HuH-7.5 (cell line): Measurements from ENCODE around the gene EEF2K.

ENCODE experiments used
- DNase-seq: peaks from one replicate; pipeline ENCODE4 v3.0.0; 2011; ENCODE audit warnings: low spot score

EEF2K gene

DNA sequence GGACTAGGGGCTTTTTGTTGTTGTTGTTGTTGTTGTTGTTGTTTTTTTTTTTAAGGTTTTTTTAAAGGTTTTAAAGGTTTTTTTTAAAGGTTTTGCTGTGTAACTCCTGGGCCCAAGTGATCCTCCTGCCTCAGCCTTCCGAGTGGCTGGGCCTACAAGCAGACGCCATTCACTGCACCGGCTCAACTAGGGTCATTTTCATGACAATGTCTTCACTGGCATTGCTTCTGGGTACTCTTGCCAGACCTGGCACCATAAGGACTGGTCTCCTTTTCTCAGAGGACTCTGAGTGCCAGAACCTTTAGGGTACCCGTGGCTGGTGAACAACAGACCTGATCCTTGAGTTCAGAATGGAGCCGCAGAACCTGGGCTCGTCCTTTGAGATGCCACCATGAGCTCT is 111.5 kb downstream of the EEF2K start:
- DNase-seq = no peak

DNA sequence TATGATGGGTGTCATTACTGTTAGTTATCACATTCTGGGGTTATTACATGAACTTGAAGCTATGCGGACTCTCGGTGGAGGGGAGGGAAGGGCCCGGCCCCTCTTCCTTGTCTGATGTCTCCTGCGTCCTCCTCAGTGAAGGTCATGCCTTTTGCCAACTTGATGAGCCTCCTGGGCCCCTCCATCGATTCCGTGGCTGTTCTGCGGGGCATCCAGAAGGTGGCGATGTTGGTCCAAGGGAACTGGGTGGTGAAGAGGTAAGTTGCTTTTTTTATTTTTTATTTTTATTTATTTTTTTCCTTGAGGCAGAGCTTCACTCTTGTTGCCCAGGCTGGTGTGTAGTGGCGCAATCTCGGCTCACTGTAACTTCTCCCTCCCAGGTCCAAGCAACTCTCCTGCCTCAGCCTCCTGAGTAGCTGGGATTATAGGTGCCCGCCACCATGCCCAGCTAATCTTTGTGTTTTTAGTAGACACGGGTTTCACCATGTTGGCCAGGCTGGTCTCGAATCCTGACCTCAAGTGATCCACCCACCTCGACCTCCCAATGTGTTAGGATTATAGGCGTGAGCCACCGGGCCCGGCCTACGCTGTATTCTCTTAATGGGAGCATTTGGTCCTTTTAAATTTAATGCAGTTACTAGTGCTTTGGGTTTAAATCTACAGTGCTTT is 112.7 kb downstream of the EEF2K start:
- DNase-seq = peak; percentile 66

DNA sequence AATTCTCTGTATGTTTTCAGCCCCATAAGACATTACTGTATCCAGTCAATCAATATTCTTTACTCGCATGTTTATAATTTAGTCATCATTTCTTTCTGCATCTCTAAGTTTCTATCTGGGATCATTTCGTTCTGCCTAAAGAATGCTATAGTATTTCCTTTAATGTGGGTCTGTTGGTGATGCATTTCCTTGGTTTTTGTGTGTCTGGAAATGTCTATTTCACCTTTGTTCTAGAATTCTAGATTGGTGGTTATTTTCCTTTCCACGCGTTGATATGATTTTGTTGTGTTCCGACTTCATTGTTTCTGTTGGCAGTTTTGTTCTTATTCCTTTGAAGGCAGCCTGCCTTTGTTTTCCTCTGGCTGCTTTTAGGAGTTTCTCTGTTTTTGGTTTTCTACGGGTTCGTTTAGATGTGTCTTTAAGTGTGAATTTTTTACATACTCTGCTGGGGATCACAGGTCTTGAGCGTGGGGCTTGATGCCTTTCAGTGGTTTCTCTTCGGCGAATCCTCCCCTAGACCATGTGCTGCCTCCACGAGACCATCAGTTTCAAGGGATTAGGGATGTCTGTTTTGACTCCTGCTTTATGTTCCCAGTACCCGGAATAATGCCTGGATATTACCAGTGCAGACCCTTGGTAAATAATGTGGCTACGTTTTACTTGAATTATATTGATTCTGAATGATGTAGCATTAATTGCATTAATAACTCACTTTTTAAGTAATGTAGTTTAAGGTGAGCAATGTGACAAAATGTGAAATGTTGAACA is 114.7 kb downstream of the EEF2K start:
- DNase-seq = no peak

DNA sequence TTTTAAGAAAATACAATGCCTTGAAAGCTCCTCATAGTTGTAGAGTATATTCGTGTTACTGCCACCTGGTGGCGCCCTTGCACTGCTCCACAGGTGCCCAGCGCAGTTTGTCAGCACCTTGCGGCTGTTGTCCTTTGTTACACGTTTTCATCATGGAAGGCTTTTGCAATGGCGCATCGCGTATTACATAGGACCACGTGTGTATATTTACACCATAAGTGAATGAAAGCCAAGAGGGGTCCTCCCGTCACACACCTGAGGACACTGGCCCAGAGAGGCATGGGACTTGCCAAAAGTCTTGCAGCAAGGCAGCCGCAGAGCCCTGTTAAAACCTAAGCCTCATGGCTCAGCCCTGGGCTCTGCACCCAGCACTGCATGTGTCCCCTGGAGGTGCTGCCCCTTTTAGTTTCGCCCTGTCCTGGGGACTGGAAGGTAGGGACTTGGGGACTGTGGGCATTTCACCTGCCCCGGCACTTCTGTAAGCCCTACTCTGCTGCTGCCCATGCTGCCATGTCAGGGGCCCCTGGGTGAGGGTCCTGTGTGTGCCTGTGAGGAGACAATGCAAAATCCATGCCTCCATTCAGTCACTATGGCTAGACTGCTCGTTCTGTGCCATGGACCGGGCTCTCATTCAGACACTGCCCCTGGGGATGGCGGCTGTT is 115.4 kb downstream of the EEF2K start:
- peak; percentile 57 for DNase-seq

DNA sequence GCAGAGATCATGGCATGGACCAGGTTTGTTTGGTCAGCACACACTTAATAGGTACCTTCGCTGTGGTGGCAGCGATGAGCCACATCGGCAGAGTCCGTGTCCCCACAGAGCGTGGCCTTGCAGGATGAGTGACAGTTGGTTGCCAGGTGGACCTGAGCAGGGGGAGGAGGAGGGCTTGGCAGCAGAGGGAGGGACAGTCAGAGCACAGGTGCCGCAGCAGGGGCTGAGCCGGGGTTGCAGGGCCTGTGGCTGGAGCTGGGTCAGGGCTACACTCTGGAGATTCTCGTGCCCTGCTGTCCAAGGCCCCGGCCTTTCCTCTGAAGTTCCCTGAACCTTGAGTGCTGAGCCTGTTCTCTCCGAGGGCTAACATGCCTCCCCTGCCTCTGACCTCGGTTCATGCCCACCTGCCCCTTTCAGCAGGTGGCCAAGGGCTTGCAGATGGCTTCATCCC is 116.0 kb downstream of the EEF2K start:
- no peak for DNase-seq

DNA sequence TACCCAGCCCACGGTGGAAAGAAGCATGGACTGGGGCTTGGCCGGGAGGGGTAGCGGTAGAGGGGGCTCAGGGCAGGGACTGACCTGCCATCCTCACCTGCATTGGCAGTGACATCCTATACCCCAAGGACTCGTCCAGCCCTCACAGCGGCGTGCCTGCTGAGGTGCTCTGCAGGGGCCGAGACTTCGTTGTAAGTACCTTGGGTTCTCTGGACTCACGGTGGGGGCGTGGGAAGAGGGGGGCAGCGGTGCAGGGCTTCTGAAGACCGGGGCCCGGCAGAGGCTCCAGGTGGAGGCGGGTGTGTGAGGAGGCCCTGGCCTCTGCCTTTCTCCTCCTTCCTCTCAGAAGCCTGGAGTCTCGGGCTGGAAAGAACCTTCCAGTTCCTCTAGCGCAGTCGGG is 116.7 kb downstream of the EEF2K start:
- no peak for DNase-seq

DNA sequence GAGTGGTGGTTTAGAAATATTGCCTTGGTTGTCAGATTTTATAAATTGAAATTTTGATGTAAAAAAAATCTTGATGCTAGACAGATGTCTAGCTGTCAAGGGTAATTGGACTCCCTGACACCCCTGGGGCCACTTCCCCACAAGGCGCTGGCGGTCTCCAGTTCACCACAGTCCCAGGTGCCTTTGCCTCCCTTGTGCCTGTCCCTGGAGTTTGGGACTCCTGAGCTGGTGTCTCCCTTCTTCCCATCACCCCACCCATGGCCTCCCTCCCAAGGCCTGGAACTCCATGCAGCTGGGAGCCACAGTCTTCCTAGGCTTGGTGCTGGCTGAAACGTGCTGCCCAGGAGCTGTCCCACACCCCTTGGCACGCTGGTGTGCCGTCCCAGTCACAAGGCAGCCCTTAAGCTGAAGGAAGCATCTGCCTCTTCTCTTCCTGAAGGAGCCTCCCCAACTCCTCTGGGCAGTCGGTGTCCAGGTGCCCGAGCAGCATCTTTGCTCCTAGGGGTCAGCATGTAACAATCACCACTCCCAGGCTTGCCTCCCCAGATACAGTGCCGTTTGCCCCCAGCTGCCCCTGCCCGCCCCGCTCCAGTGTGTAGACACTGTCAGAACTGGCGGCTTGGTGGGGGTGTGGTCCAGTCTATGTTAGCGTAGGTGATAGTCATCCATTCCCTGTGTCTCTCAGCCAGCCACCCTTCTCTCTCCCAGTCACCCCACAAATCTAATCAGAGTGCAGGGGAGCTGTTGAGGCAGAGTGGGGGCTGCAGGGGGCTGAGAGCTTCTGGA is 117.3 kb downstream of the EEF2K start:
- no peak for DNase-seq

DNA sequence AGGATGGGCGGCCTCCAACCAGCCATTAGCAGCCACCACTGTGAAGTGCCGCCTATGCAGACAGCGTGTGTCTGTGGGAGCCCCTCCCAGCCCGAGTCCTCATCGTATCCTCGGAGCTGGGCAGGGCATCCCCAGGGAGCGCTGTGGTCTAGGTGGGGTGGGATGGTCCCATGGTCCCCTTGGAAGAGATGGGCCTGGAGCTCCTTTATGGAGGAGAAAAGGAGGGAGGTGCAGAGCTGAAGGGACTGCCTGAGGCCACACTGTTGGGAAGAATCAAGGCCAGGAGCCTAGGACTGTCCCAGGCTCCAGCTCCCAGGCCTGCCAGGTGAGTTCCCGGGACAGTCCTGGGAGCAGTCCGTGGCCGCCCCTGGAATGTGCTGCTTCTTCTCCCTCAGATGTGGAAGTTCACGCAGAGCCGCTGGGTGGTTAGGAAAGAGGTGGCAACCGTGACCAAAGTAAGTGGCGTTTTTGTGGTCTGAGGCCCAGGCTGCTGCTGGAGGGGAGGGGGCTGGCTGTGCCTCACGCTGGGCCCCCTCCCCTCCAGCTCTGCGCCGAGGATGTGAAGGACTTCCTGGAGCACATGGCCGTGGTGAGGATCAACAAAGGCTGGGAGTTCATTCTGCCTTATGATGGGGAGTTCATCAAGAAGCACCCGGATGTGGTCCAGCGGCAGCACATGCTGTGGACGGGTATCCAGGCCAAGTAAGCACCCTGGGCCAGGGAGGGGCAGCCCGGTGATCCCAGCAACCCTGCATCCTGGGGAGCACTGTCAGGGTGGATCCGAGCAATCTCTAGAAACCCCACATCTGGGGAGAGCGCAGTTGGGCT is 118.1 kb downstream of the EEF2K start:
- no peak for DNase-seq

DNA sequence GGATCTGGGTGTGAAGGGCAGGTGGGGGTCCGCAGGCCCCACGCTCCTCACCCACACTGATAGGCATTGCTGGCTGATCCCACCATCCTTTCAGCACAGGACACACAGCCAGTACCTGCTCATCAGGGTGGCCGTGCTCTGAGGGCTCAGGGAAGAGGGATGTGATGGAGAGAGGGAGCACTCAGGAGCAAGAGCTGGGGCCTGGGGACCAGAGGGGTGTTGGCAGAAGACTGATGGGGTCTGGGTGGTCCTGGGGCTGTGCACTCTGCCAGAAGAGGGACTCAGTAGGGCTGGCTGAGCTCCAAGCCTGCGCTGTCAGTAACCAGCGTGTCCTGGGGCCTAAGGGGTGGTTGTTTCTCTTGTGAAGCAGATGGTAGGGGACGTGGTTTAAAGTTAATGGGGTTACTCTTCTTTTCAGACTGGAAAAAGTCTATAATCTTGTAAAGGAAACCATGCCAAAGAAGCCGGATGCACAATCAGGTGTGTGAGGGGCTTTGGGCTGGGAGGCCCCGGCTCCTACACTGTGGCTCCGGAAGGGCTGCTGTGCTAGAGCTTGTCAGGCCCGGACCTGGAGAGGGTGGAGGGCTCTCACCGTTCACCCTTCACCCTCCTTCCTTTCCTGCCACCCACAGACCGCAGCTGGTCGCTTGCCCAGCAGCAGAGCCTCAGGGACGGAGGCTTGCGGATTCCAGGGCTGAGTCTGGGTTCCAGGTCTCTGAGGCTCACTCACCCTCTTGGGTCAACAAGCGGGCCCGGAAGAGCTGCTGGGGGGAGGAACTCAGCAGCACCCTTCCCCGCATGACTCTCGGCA is 118.9 kb downstream of the EEF2K start:
- DNase-seq = no peak

DNA sequence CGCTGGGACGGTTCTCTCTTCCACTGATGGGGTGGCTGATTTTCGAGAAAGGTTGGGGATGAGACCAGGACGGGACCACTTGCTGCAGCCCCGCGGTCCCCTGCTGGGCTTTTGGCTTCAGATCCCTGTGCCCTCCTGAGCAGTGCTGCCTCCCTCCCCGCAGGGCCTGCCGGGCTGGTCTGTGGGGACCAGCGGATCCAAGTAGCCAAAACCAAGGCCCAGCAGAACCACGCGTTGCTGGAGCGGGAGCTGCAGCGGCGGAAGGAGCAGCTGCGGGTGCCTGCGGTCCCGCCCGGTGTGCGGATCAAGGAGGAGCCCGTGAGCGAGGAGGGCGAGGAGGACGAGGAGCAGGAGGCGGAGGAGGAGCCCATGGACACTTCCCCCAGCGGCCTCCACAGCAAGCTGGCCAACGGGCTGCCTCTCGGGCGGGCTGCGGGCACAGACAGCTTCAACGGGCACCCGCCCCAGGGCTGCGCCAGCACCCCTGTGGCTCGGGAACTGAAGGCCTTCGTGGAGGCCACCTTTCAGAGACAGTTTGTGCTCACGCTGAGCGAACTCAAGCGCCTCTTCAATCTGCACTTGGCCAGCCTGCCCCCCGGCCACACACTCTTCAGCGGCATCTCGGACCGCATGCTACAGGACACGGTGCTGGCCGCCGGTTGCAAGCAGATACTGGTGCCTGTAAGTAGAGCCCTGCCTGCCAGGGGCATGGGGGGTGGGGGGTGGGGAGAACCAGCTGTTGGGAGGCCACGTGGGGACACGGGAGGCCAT is 119.7 kb downstream of the EEF2K start:
- DNase-seq = no peak

DNA sequence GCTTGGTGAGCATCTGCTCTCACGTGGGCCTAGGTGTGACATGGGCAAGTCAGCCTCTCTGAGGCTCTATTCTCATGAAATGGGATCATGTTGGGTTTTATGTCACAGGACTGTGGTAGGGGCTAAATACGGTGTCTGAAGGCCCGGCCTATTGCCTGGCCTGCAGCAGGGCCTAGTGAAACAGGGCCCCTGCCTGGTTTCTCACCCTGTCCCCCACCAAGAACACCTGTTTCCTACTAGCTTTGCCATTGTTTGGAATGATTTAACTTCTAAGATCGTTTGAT is 120.2 kb downstream of the EEF2K start:
- DNase-seq = no peak

DNA sequence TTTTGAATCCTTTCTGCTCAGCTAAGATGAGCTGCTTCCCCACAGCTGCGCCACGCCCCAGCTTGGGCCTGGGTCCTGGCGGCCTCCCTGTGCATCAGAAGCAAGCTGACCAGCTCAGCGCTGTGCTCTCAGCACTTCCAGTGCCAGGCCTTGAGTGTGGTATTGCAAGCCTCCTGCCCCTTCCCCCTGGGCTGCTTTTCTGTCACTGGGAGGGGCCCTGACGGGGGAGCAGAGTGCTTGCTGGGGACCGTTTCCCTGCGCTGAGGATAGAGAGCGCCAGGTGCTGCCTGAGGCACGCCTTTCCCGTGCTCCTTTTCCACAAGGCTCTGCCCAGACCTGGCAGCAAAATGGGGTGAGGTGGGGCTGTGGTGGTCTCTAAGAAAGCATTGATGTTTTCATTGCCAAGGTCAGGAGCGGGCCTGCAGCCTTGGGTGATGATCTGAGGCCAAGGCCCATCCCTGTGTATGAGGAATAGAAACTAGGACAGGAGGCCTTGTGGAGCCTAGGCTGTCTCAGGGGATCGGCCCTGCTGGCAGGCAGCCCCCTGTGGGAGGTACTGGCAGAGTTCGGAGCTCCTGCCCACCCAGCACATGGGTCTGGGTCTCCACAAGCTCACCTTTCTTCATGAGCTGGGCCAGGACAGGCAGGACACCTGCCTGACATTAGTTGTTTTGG is 120.8 kb downstream of the EEF2K start:
- no peak for DNase-seq

DNA sequence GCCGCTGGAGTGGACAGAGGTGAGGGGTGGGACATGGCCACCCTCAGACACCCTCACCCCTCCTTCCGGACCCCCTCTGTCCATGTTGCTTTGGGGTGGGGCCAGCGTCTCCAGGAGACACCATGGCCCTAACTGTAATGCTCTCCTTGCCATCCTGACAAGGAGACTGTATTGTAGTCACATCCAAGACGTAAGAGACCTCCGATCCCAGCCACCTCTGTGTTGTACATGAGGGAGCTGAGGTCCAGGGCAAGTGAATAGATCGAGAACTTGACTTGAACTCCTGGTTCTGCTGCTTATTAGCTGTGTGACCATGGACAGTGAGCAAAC is 121.3 kb downstream of the EEF2K start:
- DNase-seq = no peak

DNA sequence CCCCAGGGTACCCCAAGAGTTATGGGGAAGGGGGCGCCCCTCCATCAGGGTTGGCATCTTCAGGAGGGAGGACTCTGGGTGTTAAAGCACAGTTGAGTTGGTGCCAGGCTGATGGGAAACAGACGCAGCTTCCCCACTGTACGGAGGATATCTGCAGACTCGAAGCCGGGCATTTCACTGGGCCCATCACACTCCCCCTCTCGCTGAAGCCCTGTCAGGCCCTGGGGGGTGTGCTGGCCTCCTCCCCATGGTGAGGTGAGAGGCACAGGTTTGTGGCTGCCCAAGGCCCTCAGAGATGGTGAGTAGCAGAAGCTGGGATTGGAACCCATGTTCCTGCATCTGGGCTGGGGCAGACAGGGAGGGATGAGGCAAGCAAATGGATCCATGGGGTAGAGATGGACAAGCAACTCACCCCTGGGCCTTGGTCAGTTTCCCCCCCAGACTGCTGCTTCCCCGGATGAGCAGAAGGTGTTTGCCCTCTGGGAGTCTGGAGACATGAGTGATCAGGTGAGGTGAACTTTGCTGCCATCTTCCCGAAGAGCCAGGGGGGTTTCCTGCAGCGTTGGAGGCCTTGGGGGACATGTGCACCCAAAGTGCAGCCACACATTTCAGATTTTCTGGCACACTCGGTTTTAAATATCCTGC is 122.1 kb downstream of the EEF2K start:
- no peak for DNase-seq

DNA sequence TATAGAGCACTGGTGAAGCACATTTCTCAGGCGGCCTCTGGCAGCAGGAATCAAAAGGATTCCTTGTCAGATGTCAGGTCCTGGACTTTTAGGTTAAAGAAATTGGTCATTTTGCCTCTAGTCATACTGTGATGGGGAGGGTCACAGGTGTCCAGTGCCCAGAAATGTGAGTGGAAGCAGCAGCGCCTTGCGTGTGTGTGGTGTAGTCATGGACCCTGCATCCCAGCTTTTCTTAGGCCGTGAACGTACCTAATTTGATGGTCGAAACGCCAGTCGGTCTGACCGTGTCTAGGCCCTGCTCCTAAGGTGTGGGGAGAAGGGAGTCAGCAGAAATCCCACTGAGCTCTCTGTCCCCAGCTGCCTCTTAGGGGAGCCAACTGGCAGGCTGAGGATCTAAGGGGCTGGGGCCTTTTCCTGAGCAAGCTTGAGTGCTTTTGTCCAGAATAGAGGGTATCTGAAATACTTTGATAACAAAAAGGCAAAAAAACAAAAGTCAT is 123.2 kb downstream of the EEF2K start:
- no peak for DNase-seq

DNA sequence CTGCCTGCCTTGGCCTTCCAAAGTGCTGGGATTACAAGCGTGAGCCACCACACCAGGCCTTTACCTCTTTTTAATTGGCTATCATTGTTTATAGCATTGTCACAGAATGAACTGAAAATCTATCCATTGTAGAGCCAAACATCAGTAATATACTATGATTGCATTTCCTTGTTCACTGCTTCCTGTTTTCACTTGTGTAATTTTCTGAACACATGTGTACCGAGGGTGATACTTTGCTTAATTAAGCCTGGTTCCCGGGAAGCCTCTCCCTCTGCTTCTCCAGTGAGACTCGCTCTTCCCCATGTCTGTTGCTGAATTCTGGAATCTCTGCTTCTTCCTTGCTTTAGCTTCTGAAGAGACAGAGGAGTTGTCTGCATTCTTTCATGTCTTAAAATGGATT is 124.2 kb downstream of the EEF2K start:
- DNase-seq = no peak

DNA sequence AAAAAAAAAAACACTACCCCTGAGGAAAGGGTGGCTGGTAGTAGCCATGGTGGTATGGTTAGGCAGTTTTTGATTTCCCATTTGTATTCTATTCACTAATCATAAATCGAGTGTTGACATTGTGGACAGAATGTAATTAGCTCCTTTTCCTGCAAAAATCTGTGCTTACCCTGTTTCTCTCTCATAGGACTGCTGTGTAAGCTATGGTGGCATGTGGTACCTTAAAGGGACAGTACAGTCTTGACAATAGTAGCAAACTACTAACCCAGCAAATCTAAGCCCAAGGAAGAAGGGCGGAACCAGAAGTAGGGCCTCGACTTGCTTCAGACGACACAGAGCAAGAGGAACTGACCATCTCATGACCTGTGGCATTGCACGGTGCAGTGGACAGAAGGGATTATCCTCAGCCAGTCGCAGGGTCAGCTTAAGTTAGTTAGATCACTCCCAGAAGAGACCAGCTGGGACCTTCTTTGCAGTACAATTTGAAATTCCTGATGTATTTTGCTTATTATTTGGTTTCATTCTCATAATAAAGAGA is 127.4 kb downstream of the EEF2K start:
- no peak for DNase-seq

DNA sequence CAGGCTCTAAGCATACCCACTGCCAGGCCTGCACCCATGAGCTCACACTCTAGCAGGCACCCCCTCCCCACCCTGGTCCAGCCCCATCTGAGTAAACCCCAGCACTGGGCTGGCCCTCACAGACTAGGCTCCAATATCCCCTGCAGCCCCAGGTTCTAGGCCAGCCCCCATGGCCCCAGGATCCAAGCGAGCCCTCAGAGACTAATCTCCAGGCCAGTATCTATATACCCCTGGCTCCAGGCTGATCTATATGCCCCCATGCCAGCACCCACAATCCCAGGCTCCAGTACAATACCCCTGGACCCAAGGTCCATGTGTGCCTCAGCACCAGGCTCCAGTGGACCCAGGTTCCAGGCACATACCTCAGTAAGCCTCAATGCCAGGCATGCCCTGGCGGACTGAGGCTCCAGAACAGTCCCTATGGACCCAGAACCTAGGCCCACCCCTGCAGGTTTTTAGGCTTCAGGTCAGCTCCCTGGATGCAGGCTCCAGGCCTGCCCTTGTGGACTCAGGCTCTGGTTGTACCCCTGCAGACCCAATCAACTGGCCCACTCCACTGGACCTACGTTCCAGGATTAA is 129.7 kb downstream of the EEF2K start:
- DNase-seq = no peak
